Measurements from ENCODE around the gene CTNNA1.
"Not testable (repeated sequence)": the region's sequence is repeated elsewhere in the genome, so short reads cannot be mapped to it uniquely, and the experiment has no call there.

The CTNNA1 gene

GRCh38 chr5:138824516-138824915 is 71.3 kb downstream of the CTNNA1 start:
- DNase-seq: no peak

- DNase-seq: peak; percentile 68
Measured at GRCh38 chr5:138824924-138825863, 72.0 kb downstream of the CTNNA1 start.

DNA sequence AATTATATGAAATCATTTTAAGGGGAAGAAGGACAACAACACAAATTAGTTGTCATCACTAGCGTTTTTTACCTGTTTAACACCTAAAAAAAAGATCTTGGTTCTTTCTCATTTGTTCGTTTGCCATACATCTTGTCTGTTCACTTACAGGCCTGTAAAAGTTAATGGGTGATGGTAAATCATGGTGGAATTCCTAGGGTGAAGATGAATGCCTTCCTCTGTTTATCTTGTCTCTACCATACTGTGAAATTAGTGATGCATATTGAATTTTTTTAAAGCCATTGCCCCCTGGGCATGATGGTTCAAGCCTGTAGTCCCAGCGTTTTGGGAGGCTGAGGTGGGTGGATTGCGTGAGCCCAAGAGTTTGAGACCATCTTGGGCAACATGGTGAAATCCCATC is 75.3 kb downstream of the CTNNA1 start:
- no peak for DNase-seq

DNA sequence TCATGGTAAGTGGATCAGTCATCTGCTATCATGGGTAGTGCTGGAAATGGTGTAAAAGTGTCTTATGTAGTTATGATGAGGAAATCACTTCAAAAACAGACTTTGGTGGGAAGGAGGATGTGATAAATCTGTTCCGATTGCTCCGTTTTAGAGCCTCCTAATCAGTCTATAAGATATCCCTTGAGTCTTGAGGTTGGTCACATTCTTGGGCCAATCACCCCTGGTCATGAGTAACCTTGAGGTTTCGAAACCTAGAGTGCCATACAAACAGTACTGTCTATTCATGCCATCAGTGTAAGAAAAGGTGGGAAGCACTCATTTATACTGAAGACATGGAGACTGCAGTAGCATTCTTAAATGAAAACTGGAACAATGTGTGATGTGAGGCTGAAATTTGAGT is 76.1 kb downstream of the CTNNA1 start:
- no peak for DNase-seq

- DNase-seq: no peak
Measured at GRCh38 chr5:138831703-138832102, 78.5 kb downstream of the CTNNA1 start.

- peak; percentile 10 for DNase-seq
Measured at GRCh38 chr5:138832218-138832617, 79.0 kb downstream of the CTNNA1 start.

DNA sequence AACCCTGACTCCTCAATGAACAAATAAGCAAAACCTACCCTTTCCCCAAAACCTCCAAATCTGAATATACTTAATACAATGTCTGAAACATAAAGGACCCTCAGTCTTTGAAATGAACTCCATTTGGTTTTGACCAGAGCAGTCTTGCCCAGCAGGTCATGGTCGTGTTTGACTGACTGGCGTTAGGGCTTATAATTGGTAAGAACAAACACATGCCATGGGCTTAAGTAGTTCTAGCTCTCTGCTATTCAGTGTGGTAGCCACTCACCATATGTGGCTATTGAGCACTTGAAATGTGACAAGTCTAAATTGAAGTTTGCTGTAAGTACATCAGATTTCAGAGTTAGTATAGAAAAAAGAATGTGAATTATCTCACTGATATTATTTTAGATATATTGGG is 79.9 kb downstream of the CTNNA1 start:
- no peak for DNase-seq

GRCh38 chr5:138833726-138834480 is 80.7 kb downstream of the CTNNA1 start:
- no peak for DNase-seq

- DNase-seq: not testable (repeated sequence)
Measured at GRCh38 chr5:138834853-138835252, 81.6 kb downstream of the CTNNA1 start.

- no peak for DNase-seq
Measured at GRCh38 chr5:138837160-138837559, 83.9 kb downstream of the CTNNA1 start.

- no peak for DNase-seq
Measured at GRCh38 chr5:138840103-138840502, 86.9 kb downstream of the CTNNA1 start.

DNA sequence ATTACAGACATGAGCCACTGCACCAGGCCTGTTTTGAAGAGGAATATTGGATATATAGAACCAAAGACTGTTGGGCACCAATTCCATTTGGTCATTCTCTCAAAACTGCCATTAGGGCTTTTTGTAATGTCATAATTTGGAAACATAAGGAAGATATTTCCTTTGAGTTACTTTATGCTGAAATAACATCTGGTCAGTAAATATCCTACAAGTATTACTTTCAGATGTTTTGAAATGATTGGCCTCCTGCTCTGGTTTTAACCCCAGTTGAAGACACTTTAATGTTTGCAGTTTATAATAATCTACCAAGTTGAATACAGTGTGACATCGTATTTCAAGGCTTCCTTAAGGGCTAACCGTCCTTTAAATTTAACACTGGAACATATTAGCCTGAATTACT is 88.3 kb downstream of the CTNNA1 start:
- DNase-seq: no peak

DNA sequence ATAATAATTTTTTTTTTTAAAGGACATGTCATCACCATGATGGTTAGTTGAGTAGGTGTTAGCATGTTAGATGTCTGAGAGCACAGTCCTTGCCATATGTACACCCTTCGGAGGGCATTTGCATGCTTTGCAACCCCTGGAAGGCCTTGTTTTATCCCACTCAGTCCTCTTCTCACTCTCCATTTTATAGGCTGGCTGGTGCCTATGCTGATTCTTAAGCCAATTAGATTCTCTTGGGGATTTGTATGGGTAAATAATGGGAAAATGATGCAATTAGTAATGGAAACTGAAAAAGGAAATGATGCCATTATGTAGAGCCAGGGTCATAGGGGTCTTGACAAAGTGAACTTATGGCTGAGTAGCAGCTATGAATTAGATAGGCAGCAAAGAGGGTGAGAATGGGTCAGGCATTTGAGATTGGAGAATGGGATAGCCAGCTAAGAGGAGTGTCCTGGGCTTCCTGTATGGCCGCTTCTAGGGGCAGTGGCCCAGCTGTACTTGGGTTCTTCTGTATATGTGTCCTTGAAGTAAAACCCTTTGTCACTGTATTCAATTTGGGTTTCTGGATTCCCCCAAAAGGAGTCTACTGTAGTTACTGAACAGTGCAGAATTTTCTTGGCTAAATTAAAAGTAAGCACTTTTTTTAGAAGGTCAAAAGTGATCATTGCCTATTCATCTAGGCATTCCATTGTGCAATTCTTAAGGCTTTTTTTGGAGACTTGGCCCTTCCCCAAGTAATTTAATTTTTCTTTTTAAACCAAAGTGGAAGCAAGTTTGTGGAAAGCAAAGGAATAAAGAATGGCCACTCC is 90.3 kb downstream of the CTNNA1 start:
- no peak for DNase-seq

DNA sequence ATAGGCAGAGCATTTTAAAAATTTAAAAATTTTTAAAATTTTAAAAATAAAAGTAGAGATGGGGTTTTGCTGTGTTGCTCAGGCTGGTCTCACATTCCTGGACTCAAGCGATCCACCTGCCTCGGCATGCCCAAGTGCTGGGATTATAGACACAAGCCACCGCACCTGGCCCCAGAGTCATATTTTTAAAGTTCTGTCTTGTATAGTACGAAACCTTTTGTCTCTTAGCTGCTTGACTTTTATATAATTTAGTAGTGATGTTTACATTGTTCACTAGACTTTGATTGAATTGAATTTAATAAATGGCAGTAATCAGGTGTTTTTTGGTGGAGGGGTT is 90.9 kb downstream of the CTNNA1 start:
- DNase-seq: no peak

GRCh38 chr5:138844812-138845513 is 91.7 kb downstream of the CTNNA1 start:
- no peak for DNase-seq

DNA sequence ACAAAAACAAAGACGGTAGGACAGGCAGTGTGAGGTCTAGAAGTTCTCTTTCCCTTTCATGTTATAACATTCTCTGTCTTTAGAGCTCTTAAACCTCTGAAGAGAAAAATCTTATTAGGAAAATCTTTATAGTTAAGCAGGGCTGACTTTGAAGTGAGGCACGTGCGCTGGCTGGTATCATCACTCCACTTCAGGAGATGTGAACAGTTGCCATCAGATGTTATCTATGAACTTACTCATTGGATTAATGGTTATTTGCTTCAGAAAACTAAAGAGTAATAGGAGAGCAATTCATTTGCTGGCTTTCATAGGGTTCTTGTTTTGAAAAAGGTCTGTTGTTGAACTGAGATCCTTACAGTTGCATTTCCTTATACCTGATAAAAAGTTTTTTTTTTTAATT is 96.2 kb downstream of the CTNNA1 start:
- peak; percentile 38 for DNase-seq

DNA sequence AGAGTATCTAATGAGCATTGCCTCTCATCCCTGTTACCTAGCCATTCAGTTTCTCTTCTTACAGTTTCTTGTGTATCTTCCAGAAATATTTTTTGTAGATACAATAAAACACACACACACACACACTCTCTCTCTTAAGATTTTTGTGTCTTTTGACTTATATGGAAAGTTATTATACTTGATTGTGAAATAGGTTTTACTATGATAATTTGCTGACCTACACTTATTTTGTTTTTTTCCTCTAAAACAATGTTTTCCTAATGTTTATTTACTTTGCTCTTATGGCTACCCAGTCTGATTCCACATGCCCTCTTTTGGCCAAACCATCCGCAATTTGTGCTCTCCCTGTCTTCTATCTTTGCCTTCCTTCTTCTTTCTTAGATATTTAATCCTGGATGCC is 96.7 kb downstream of the CTNNA1 start:
- no peak for DNase-seq

DNA sequence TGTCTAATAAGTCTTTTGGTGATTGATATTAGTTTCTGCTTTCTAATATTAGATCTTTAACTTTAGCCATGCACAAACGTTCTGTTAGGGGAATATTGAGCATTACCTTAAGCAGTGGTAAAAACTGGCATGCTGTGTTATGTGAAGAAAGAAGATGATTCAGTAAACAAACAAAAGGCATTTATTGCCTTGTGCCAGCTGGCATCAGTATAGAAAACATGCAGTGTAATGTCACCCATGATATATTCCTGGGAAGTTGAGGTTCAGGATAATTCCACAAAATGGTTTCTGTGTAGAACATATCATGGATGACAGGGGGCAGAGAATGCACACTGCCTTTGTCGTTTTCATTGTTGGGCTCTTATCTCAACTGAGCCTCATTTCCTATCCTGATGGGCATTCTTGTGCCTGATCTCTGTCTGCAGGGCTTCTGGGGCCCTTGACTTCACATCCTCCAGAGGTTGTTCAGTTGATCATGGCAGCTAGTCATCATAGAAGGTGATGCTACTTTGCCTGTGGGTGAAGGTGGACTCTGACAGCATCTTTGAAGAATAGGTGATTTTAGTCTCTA is 97.7 kb downstream of the CTNNA1 start:
- DNase-seq: peak; percentile 39

DNA sequence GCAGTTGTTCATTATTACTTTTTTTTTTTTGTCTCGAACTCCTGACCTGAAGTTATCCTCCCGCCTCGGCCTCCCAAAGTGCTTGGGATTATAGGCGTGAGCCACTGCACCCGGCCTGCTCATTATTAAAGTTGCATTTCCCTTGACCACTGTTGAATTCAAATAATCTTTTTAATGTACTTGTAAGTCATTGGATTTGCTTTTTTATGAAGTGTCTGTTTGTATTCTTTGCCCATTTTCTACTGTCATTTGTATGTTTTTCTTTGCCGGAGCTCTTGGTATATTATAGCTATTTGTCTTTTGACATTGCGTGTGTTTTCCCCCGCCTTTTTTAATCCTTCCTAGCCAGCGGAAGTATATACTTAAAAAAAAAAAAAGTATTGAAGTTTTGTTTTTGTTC is 99.9 kb downstream of the CTNNA1 start:
- no peak for DNase-seq

DNA sequence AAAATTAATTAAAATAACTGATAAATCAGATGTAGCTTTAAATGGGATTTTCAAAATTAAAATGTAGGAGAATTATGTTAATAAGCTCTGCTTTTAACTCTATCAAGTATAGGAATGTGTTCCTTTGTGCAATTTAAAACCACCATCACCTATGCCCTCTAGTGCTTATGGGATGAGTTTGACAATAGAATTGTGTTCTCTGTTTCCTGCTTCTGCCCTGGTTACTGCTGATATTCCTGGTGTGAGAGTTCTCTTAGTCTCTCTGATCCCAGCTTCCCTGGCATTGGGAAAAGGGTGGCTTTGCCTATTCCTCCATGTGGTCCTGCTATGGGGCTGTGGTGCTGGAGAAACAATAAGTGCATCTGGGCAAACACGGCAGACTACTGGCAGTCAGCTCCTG is 113.8 kb downstream of the CTNNA1 start:
- no peak for DNase-seq

- no peak for DNase-seq
Measured at GRCh38 chr5:138869038-138869437, 115.8 kb downstream of the CTNNA1 start.

DNA sequence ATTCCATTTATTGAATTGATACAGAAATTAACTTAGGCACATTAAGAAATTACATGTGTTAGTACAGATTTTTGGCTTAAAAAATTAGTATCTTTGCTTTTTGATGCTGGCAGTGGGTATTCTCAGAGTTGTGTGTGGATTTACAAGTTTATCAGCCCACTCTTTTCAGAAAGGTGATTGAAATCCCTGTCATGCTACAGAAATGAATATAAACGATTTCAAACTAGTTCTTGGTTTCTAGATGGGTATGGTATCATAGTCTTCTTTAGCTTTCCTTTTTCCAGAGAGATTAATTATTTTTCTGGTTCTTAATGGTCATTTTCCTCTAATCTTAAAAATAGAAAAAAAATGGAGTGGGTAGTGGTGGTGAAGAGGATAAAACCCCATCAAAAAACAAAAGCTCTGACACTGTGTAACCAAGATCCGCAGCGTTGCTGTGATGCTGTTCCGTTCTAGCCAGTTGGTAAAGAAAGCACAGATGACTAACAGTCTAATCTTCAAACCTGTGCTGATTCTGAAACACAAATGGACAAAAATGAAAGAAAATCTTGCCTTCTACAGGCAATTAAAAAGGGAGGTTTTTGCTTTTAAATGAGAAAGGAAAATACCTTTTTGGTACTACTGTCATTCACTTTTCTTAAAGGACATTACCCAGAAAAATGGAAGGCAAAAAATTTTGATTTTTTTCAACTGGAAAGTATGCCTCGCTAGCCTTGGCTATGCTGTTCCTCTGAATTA is 116.7 kb downstream of the CTNNA1 start:
- no peak for DNase-seq
